ENCODE measurements around the gene RASL11B.

RASL11B gene

DNA sequence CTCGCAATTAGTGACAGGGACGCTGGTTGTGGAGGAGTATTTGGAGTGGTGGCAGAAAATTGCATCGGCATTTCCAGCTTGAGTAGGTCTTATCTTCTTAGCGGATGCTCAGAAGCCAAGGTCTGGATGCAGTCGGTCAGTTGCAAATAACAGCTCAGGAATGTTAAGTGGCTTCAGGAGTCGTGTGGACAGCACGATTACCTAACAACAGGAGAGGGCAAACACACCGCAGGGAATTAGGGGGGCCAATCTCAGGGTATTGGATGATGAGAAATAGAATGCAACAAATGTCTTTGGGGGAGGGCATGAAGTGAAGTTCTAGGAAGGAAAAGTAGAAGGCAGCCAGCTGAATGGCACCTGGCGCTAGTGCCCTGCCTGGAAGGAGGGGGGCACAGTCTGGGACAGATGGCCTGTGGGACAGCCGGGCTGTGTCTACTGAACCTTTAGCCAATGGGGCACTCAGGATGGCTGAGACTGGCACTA is 11.8 kb downstream of the RASL11B start:
- no peak for DNase-seq (ENCODE audit: low read depth in 2 of 2)

DNA sequence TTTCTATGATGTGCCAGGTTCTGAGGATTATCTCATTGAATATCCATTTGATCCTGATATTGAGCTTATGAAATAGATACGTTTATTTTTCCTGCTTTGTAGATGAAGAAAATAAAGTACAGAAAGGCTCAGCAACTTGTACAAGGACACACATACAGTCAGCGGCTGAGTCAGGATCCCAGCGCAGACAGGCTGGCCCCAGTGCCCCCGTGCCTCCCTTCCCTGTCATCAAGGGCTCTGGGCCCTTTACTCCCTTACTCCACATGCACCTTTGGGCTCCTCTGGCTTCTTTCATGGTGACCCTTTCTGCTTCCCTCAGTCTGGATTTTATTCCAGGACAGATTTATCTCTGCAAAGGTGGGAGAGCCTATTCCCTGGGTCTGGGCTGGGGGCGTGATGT is 12.8 kb downstream of the RASL11B start:
- DNase-seq (ENCODE audit: low read depth in 2 of 2), result no peak

- no peak for DNase-seq (ENCODE audit: low read depth in 2 of 2)
These were observed 14.0 kb downstream of the RASL11B start for GRCh38 chr4:52876069-52876468.

- no peak for DNase-seq (ENCODE audit: low read depth in 2 of 2)
These were observed 14.9 kb downstream of the RASL11B start for GRCh38 chr4:52877036-52877435.

DNA sequence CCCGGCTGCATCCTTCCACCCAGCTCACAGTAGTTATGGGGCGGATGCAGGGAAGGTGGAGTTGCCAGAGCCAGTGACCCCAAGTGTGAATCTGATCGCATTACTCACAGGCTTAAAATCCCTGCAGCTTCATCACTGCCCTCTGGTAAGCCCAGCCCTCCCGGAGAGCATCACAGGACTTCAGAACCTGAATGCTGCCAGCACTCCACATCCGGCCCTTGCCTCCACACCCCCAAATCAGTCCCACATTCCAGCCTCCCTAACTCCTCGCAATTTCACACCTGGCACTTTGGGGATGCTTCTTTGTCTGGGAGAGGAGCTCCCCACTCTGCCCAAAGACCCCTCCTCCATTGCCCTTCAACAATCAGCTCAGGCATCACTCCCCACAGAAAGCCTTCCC is 15.6 kb downstream of the RASL11B start:
- no peak for DNase-seq (ENCODE audit: low read depth in 2 of 2)

DNA sequence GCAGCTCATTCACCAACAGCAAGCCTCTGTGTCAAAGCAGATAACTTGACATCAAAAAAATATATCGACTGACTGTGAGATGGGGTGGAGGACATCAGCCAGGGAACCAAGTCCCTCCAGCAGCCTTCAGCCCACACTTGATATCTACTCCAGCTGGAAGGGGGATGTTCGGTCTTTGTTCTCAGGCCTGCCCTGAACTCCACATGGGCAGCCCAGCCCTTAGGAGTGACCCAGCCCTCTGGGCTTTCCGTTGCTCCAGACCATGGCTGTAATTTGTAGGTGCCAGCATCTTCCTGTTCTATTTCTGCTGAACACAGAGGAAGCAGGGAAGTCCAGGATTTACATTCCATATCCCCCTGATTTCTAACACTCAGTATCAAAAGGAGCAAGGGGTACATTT is 17.4 kb downstream of the RASL11B start:
- DNase-seq (ENCODE audit: low read depth in 2 of 2), result no peak

DNA sequence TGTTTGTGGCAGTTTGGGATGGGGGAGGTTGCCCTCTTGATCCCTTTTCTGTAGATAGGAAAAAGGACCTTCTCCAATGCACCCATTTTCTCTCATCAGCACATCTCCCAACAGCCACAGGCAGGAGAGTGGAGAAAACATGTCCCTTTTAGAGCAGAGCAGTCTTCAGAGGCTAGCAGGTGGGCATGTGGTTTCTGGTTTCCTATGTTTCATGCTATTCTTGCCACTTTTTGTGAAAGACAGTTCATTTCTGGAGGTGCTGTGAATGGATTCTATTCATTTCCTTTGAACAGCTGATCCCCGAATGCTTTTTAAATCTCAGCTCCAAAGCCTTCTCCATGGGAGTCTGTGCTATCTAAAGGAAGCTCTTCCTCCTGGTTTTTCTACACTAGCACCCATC is 18.9 kb downstream of the RASL11B start:
- DNase-seq (ENCODE audit: low read depth in 2 of 2), result no peak

GRCh38 chr4:52883183-52883621 is 21.1 kb downstream of the RASL11B start:
- DNase-seq (ENCODE audit: low read depth in 2 of 2), result no peak

DNA sequence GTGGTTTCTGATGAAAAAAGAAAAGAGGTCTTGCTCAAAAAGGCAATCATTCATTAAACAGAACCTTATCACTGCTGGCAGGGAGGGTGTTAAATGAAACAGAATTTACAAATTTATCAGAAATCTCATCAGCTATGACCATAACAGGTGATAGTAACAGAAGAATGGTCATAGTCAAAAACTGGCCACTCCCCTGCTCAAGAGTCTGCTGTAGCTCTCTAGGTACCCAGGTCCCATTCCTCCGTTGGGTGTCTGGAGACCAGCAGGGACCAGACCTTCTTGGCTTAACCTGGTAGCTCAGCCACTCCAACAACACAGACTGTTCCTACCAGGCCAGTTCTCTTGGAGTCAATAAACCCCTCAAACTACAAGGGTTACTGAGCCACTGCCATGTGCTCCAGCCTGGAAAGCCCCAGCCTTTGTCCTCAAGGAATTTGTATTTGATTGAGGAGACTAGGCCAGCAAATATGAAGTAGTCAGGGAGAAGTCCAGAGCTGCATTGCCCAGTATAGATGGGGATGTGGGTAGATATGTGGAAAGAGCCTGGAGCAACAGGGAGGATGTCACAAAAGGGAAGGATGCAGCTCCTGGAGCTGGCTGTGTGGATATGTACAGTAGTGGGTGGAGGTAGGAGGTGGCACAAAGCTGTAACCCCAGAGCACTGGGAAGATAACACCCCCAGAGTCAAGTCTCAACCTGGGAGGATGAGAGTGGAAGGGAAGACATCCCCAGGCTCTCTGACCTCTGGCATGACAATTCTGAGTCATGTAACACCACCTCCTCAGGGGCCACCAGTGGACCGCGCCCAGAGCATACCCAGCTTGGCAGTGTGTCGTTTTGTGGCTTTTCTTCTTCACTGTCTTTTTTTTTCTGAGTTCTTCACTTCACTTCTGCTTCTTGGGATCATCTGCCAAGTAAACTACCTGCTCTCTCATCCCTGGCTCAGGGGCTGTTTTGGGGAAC is 21.9 kb downstream of the RASL11B start:
- no peak for DNase-seq (ENCODE audit: low read depth in 2 of 2)

DNA sequence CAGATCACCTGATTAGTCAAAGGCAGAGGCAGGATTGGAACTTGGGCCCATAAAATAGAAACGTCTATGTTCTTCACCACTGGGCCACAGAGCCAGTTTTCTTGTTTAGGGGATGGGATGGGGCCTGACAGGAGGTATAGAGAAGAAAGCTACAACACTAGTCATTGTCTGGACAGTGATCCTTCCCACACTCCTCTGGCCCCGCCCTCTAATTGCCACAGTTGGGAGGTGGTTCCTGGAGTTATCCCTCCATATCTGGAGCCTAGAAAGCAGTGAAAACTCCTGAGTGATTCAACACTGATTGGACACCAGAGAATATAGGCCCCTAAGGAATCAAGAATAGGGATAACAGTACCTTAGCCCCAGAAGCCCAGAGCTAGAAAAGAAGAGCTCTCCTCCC is 22.9 kb downstream of the RASL11B start:
- DNase-seq (ENCODE audit: low read depth in 2 of 2), result no peak

GRCh38 chr4:52889354-52889753 is 27.2 kb downstream of the RASL11B start:
- no peak for DNase-seq (ENCODE audit: low read depth in 2 of 2)

- no peak for DNase-seq (ENCODE audit: low read depth in 2 of 2)
These were observed 27.8 kb downstream of the RASL11B start for GRCh38 chr4:52889778-52890520.

GRCh38 chr4:52890521-52890791 is 28.3 kb downstream of the RASL11B start:
- no peak for DNase-seq (ENCODE audit: low read depth in 2 of 2)

GRCh38 chr4:52891743-52892142 is 29.6 kb downstream of the RASL11B start:
- DNase-seq (ENCODE audit: low read depth in 2 of 2), result no peak

GRCh38 chr4:52892880-52893279 is 30.8 kb downstream of the RASL11B start:
- no peak for DNase-seq (ENCODE audit: low read depth in 2 of 2)

DNA sequence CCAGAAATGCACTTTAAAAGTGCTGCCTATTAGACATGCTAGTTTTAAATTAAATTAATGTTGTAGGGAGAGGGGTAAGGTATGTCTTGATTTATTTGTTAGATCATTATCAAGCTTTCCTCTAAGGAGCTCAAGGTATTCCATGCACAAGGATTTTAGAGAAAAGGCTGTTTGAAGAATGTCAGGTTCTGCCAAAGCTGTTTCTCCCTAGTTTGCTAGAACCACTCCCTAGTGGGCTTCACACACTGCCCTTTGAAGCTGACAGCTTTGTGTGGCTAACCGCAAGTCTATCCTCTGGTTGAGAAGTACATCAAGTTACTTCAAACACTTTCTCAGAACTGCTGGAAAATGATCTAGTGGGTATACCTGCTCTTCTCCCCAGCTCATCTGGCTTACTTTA is 32.3 kb downstream of the RASL11B start:
- DNase-seq (ENCODE audit: low read depth in 2 of 2), result no peak

DNA sequence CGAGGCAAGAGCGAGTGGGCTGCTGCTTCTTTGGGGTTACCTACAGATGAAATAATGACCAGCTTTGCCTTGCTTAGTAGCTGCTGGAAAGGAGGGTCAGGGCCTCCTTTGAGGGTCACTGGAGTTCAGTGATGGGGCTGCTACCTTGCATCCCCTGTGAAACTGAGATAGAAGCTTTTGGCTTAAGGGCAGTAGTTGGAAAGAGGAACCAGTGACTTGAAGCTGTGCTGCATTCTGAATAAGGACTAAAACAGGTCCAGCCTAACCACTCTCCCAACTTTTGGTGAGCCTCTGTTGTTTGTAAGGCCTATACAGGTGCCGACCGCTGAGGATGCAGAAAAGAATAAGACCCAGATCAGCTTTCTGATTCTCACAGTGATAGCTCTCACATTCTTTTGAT is 41.2 kb downstream of the RASL11B start:
- no peak for DNase-seq (ENCODE audit: low read depth in 2 of 2)

GRCh38 chr4:52904421-52904820 is 42.3 kb downstream of the RASL11B start:
- no peak for DNase-seq (ENCODE audit: low read depth in 2 of 2)

GRCh38 chr4:52907510-52907909 is 45.4 kb downstream of the RASL11B start:
- no peak for DNase-seq (ENCODE audit: low read depth in 2 of 2)

GRCh38 chr4:52910115-52910514 is 48.0 kb downstream of the RASL11B start:
- no peak for DNase-seq (ENCODE audit: low read depth in 2 of 2)

- DNase-seq (ENCODE audit: low read depth in 2 of 2), result peak; percentile 9 to 45
These were observed 49.7 kb downstream of the RASL11B start for GRCh38 chr4:52911684-52912294.

DNA sequence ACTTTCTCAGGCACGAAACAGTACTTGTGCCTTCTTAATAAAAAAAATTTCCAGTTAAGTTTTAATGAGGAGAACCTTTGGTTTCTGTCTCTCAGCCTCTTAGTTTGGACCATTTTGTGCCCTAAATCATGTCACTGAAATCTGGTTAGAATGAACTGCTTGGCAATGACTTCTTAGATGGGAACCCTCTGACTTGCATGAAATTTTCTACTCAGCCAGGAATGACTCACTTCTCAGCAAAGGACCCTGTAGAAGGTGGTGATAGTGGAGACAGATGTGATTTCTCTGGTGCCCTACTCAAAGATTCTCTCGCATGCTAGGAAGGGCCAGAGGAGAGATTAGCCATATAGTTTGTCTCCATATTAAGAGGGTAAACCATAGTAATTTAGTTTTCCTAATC is 50.5 kb downstream of the RASL11B start:
- DNase-seq (ENCODE audit: low read depth in 2 of 2), result no peak
